IPS-18a (cell line): ENCODE data around the gene RAI1.
A peak's percentile ranks its signal among the peaks of the same experiment; 100 is the strongest.

ENCODE experiments used
- H3K27ac ChIP-seq: one replicate; pipeline ENCODE4 v1.5.1; 2013; ENCODE audit warnings: low read length
- H3K27me3 ChIP-seq: one replicate; pipeline ENCODE4 v1.6.1; 2013; ENCODE audit warnings: mild to moderate bottlenecking, low read length; ENCODE audit not compliant: control insufficient read depth, insufficient read depth
- H3K36me3 ChIP-seq: one replicate; pipeline ENCODE4 v1.6.1; 2013; ENCODE audit warnings: low read depth, low read length; ENCODE audit not compliant: control insufficient read depth
- H3K4me1 ChIP-seq: one replicate; pipeline ENCODE4 v1.6.1; 2013; ENCODE audit warnings: low read depth, low read length; ENCODE audit not compliant: control insufficient read depth
- H3K4me3 ChIP-seq: one replicate; pipeline ENCODE4 v1.5.1; 2013; ENCODE audit warnings: low read length
- H3K9ac ChIP-seq: one replicate; pipeline ENCODE4 v1.6.1; 2013; ENCODE audit warnings: mild to moderate bottlenecking, low read length, moderate library complexity
- H3K9me3 ChIP-seq: one replicate; pipeline ENCODE4 v1.6.1; 2013; ENCODE audit warnings: low read depth, low read length; ENCODE audit not compliant: control insufficient read depth

The RAI1 gene

GRCh38 chr17:17826942-17827785, 145.9 kb downstream of the RAI1 start:
- no peaks in the 10 kb centered on the region for H3K27me3 ChIP-seq
- H3K27ac ChIP-seq = no peak overlapping the region
- H3K36me3 ChIP-seq = peaks cover 5% of the 10 kb centered on the region
- H3K4me3 ChIP-seq = no peak overlapping the region
- H3K9me3 ChIP-seq = no peaks in the 10 kb centered on the region
- H3K9ac ChIP-seq = no peak overlapping the region
- peaks cover 27% of the 10 kb centered on the region for H3K4me1 ChIP-seq

DNA sequence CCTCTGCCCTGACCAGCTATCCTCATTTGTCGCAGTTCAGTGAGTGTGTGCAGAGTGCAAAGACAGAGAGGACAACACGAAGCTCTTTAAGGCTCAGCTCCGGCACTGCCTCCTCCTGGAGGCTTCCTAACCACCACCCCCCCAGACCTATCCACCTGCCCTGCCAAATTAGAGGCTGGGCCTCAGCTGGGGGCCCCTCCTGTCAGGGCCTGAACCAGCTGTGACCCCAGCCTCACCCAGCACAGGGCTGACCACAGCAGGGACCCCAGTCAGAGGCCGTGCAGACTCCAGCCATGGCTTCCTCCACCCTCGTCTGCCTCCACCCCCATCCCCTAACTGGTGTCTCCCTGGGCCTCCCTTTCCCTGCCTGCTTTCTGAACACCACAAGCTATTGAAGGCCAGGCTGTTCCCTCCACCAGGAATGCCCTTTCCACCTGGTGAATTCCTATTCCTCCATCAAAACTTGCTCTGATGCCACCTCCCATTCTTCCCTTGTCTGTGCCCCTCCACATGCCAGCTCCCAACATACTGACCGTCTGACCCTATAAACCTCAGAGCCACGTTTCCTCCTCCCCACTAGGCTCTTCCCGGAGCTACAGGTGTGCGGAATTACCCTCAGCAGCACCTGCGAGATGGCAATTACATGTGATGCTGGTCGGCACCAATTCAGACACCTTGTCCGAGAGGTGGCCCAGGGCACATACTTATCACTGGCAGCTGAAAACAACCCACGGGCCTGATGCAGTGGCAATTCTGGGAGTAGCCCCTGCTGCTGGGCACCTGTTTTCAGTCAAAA, 146.8 kb downstream of the RAI1 start:
- peaks cover 5% of the 10 kb centered on the region for H3K36me3 ChIP-seq
- H3K27me3 ChIP-seq = no peaks in the 10 kb centered on the region
- H3K9me3 ChIP-seq = no peaks in the 10 kb centered on the region
- no peak overlapping the region for H3K9ac ChIP-seq
- H3K4me1 ChIP-seq = peaks cover 20% of the 10 kb centered on the region
- no peak overlapping the region for H3K27ac ChIP-seq
- H3K4me3 ChIP-seq = no peak overlapping the region

GRCh38 chr17:17830269-17830567, 149.0 kb downstream of the RAI1 start:
- Histone ChIP-seq H3K4me1 (peaks cover 8% of the 10 kb centered on the region), H3K27me3 (no peaks in the 10 kb centered on the region), H3K4me3 (no peak overlapping the region), H3K9ac (no peak overlapping the region), H3K36me3 (peaks cover 5% of the 10 kb centered on the region), H3K27ac (no peak overlapping the region), H3K9me3 (no peaks in the 10 kb centered on the region)

DNA sequence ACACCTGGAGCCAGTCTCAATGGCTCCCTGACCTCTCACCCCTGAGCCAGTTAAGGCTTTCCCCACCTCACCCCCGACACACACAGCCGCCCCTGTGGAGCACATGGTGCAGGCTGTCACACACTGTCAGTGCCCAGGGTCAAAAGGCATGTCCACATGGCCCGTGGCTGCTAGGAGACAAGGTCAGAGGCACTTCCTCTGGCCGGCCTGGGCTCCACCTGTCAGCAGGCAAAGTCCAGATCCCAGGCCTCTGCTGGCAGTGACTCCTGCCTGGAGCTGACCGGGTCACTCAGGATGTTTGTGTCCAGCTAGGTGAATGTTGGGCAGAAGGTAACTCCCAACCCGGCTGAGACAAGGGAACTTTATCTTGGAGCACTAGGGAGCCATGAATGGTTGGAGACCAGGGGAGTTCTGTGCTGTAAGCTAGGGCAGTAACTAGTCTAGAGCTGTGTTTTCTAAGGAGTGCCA, 149.5 kb downstream of the RAI1 start:
- no peaks in the 10 kb centered on the region for H3K9me3 ChIP-seq
- no peaks in the 10 kb centered on the region for H3K27me3 ChIP-seq
- peaks cover 14% of the 10 kb centered on the region for H3K4me1 ChIP-seq
- no peak overlapping the region for H3K27ac ChIP-seq
- peaks cover 5% of the 10 kb centered on the region for H3K36me3 ChIP-seq
- H3K9ac ChIP-seq = no peak overlapping the region
- no peak overlapping the region for H3K4me3 ChIP-seq

- H3K4me3 ChIP-seq = no peak overlapping the region
- no peaks in the 10 kb centered on the region for H3K9me3 ChIP-seq
- no peak overlapping the region for H3K27ac ChIP-seq
- no peak overlapping the region for H3K9ac ChIP-seq
- peaks cover 12% of the 10 kb centered on the region for H3K4me1 ChIP-seq
- peaks cover 5% of the 10 kb centered on the region for H3K36me3 ChIP-seq
- H3K27me3 ChIP-seq = no peaks in the 10 kb centered on the region
These were observed 150.2 kb downstream of the RAI1 start for GRCh38 chr17:17831208-17832031.

DNA sequence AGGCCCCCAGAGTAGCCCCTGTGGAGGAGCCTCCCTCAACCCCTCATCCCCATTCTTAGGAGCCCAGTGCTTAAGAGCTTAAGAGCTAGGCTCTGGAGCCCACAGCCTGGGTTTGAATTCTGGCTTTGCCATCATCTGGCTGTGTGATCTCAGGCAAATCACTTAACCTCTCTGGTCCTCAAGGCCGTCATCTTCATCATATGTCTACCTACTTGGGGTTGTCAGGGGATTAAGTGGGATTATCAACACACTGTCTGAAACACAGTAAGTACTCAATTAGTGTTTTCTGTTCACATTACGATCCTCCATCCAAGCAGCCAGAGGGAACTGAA, 150.7 kb downstream of the RAI1 start:
- Histone ChIP-seq H3K4me1 (peaks cover 13% of the 10 kb centered on the region), H3K27me3 (no peaks in the 10 kb centered on the region)

DNA sequence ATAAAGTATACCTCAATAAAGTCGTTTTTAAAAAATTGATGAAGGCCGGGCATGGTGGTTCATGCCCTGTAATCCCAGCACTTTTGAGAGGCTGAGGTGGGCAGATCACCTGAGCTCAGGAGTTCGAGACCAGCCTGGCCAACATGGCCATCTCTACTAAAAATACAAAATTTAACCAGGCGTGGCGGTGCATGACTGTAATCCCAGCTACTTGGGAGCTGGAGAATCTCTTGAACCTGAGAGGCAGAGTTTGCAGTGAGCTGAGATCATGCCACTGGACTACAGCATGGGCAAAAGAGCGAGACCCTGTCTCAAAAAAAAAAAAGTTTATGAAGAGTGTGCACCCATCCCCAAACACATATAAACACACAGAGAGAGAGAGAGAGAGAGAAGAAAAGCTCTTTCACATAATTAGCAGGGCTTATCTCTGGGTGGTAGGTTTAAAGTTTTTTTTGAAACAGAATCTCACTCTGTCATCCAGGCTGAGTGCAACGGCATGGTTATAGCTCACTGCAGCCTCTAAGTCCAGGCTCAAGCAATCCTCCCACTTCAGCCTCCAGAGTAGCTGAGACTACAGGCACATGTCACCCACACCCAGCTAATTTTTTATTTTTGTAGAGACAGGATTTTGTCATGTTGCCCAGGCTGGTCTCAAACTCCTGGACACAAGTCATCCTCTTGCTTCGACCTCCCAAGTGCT, 152.6 kb downstream of the RAI1 start:
- Histone ChIP-seq H3K4me1 (peaks cover 30% of the 10 kb centered on the region), H3K4me3 (no peak overlapping the region), H3K9ac (no peak overlapping the region), H3K27me3 (no peaks in the 10 kb centered on the region), H3K36me3 (no peaks in the 10 kb centered on the region), H3K9me3 (no peaks in the 10 kb centered on the region), H3K27ac (no peak overlapping the region)

More for the DNA sequence above, 150.7 kb downstream of the RAI1 start:
- Histone ChIP-seq H3K9me3 (no peaks in the 10 kb centered on the region), H3K27ac (no peak overlapping the region), H3K4me3 (no peak overlapping the region), H3K9ac (no peak overlapping the region), H3K36me3 (peaks cover 4% of the 10 kb centered on the region)

DNA sequence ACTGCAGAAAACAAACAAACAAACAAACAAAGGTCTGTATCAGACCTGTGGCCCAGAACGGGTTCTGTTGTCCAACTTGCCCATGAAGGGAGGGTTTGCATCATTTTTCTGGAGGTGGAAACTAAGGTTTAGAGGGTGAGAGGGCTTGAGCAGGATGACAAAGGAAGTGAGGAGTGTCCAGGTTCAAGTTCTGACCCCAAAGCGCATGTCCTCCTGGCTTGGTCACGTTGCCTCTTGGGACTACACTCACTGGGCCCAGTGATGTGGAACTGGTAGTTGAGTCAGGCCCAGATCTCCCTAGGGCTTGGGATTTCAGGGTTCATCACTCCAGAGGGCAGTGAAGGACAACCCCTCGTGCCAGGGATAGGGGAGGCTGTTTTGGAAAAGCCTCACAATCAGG, 153.7 kb downstream of the RAI1 start:
- peaks cover 37% of the 10 kb centered on the region for H3K4me1 ChIP-seq
- H3K27me3 ChIP-seq = no peaks in the 10 kb centered on the region
- H3K9me3 ChIP-seq = no peaks in the 10 kb centered on the region
- H3K9ac ChIP-seq = no peak overlapping the region
- peak overlapping the region; percentile 82 for H3K4me3 ChIP-seq
- no peaks in the 10 kb centered on the region for H3K36me3 ChIP-seq
- H3K27ac ChIP-seq = no peak overlapping the region

GRCh38 chr17:17835415-17836249, 154.4 kb downstream of the RAI1 start:
- peak overlapping the region; percentile 94 for H3K9ac ChIP-seq
- H3K4me3 ChIP-seq = peak overlapping the region; percentile 82
- no peaks in the 10 kb centered on the region for H3K36me3 ChIP-seq
- no peaks in the 10 kb centered on the region for H3K9me3 ChIP-seq
- no peaks in the 10 kb centered on the region for H3K27me3 ChIP-seq
- no peak overlapping the region for H3K27ac ChIP-seq
- H3K4me1 ChIP-seq = peaks cover 37% of the 10 kb centered on the region

DNA sequence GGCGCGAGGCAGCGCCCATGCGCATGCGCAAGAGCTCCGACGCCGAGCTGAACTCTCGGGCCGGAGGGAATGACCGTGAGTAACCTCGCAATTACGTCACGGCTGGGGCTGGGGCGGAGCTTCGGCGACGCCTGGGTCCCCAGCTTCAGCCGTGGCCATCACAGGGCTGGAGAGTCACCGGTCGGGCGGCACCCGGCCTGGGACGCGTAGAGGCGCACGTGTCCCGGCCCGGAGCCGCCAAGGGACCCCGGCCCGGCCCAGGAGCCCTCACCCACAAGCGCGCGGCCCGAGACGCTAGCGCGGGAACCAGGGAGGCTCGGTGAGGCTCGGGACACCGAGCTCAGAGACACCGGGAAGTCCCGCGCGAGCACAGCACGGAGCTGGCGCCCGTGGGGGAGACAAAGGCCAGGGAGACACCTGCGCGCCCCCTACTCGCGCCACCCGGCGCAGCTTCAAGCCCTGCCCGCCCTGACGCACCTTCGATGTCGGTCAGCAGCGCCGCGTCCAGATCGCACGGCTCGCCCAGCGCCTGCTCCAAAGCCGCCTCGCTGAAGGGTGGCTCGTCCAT, 155.1 kb downstream of the RAI1 start:
- Histone ChIP-seq H3K9me3 (no peaks in the 10 kb centered on the region), H3K9ac (peak overlapping the region; percentile 94), H3K36me3 (no peaks in the 10 kb centered on the region), H3K4me3 (peak overlapping the region; percentile 82), H3K4me1 (peaks cover 44% of the 10 kb centered on the region), H3K27ac (peak overlapping the region; percentile 75), H3K27me3 (no peaks in the 10 kb centered on the region)
